Right forelimb (tissue), 1 donor: Measurements from ENCODE around the gene SLC38A10.

Experiments
- DNase-seq: peaks from one replicate; pipeline ENCODE4 v3.0.0-alpha.2; 2018

SLC38A10 gene

GRCh38 chr17:81295031-81295675 lies at the start of gene SLC38A10:
SLC38A10 (minus strand) TSS chr17:81295307; CDS start chr17:81294921, 386 bp downstream.
- DNase-seq: peak; percentile 95

GRCh38 chr17:81342269-81343070 lies 47.4 kb upstream of the SLC38A10 start:
- no peak for DNase-seq

DNA sequence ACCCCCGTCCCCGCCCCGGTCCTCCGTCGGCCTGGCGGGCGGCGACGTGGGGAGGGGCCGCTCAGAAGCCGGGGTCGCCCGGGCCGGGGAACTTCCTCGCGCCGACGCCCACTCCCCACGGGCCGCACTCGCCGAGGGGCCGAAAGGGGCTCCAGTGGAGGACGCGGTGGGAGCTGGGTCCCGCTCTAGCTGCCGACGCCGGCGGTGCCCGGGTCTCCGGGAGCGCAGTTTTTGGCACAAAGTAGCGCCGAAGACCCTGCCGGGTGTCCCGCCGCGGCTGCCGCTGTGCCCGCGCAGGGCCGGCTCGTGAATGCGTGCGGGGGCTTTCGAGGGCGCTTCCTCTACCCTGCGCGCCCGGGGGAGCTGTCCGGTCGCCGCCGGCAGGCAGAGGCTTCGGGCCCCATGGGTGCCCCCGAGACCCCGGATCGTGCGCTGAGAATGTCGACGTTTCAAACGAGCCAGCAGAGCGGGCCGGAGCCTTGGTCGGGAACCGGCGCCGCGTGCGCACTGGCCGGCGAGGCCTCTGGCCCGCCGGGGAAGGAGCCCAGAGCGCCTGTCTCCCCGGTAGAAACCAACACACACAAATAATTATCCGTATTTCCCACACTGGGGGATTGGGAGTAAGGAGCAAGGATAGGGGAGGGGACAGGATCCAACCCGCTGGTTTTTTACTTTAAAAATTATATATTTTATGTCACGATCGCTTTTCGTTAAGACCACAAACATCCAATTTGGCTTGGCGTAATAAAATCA lies 46.6 kb upstream of the SLC38A10 start:
- DNase-seq: no peak

DNA sequence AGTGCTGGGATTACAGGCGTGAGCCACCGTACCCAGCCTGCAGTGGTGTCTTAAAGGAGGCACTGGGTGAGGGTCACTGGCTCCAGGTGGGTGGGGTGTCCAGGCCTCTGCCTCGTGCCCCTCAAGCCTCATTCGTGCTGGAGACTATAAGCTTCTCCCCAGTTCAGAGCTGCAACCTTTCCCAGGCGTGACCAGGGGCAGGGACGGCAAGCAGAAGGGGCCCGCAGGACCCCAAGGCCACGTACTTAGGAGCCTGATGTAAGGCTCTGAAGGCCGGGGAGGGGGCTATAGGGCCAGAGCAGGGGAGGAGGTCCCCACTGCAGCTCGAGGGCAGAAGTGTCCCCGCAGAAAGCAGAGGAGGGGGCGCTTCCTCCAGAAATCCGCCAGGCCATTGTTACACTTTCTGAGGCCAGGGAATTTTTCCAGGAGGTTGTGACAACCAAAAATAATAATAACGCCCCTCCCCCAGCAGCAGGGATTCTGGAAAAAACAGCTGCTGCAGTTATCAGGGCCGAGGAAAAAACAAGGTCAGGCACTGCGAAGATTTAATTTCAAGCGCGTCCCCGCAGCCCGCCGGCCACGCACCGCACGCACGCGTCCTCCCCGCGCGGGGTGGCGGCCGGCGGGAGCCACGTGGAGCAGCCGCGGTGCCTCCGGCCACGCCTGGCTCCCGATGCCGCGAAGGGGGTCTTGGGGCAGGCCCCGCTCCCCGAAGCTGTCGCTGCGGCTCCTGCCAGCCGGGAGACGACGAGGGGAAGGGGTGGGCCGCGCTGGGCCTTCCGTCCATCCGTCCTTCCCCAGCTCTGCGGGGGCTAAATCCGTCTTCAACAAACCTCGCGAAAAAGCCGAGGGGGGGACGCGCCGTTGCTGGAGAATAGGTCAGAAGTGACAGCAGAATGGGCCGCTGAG lies 45.8 kb upstream of the SLC38A10 start:
- DNase-seq: peak; percentile 77

DNA sequence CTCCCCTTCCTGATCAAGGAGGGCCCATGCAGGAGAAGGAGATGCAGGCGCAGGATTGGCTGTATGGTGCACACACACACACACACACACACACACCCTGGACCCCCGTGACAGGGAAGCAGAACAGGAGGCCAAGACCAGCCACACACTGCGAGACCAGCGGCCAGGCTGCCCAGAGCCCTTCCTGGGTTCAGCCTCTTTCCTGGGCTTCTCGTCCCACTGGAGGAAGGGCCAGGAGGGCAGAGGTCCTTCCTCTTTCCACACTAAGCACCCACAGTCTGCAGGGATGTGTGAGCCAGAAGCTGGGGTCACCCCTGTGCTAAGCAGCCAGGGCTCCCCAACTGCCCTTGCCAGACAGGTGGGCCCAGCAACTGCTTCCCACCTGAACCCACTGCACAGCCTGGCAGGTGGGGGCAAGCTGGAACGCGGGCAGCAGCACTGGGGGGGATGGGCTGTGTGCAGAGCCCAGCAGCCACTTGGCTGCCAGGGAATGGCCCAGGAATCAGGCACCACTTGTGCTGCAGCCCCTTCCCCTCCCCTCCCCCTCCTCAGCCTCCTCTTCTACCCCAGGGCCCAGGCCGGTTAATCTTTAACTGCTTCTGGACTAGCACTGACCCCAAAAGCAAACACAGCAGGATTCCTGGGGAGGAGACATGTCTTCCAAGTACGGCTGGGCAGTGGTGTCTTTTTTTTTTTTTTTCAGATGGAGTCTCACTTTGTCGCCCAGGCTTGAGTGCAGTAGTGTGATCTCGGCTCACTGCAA lies 44.6 kb upstream of the SLC38A10 start:
- peak; percentile 40 for DNase-seq

GRCh38 chr17:81339191-81339533 lies 44.1 kb upstream of the SLC38A10 start:
- no peak for DNase-seq

DNA sequence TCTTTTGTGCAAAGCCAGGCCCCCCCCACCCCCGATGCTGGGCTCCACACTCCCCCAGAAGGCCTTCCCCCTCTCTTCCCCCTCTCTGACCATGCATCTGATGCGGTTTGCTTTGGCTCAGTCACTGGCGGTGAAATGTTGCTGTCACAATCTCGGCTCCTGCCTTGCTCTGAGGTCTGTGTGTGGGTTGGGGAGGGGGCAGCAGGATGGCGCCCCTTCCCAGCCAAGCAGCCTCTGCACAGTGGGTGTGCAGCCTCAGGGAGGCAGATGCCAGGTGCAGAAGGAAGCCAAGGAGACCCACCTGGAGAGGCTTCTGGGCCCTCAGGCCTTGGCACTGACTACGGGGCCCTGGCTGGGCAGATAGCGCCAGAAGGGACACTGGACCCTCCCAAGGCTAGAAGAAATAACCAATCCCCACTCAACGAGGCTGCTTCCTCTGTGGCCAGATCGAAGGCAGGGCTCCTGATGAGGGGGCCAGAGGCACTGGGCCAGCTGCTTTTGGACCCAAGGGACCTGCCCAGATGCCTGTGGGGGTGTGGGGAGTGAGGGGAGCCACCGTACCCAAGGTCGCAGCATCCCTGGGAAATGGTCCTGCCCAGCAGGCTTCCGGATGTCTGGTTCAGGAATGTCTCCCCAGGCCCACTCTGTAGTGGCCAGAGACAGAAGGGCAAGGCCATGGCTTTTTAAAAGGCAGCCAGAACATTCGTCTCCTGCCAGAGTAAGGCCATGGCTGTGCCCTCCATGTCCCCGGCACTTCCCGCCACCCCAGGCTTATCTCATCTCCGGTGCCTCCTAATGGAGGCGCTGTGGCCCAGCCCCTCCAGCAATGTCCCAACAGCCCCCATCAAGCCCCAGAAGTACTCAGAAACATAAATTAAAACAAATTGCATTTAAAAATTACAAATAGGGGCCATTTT lies 43.4 kb upstream of the SLC38A10 start:
- DNase-seq: peak; percentile 53

DNA sequence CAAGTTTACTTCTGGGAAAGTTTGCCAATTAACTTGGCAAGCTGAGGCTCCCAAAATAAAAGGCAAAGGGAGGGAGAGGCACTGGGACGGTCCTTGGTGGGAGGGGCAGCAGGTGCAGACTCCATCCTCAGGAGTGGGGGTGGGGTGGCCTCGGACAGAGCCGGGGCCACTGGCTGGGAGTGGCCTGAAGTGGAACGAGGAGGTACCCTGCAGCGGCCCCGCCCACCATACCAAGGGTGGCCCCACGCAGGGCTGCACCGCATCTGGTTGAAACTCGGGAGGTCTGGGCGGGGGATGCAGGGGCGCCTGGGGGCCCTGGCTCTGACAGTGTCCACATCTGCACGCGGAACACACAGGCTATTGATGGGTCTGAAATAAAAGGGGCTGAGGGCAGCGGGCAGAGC lies 42.4 kb upstream of the SLC38A10 start:
- DNase-seq: no peak

DNA sequence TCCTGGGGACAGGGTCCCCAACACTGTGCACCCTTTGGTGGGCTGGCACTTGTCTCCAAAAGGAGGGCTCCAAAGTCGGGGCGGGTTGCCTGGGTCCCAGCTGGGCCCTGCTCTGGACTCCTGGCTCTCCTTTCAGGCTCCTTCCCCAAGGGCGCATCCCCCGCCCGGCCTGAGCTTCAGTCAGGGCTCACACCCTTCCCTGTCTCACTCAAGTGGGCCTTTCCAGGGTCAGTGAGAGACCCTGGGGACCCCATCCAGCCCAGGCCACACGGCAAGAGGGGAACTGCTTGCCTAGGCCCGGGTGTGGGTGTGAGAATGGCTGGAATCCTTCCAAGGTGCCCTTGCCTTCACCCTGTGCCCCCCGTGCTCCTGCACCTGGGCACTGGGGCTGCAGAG lies 41.8 kb upstream of the SLC38A10 start:
- DNase-seq: no peak

- no peak for DNase-seq
Measured at GRCh38 chr17:81336296-81336929, 41.3 kb upstream of the SLC38A10 start.

DNA sequence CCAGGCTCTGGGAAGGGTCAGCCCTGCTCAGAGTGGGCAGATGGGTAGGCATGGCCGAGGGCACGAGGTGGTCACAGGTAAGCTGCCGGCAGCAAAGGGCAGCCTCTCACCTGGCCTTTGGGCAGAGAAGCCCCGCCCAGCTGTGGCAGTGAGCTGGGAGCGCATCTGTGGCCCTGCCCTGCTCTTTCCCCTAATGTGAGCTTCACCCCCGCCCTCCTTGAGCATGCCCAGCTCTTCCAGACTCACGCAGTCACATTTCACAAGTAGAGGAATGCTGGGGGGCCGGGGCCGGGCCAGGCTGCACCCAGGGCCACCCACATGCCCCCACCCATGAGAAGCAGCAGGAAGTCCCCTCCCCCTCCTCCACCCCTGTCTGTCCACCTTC lies 40.7 kb upstream of the SLC38A10 start:
- DNase-seq: no peak

DNA sequence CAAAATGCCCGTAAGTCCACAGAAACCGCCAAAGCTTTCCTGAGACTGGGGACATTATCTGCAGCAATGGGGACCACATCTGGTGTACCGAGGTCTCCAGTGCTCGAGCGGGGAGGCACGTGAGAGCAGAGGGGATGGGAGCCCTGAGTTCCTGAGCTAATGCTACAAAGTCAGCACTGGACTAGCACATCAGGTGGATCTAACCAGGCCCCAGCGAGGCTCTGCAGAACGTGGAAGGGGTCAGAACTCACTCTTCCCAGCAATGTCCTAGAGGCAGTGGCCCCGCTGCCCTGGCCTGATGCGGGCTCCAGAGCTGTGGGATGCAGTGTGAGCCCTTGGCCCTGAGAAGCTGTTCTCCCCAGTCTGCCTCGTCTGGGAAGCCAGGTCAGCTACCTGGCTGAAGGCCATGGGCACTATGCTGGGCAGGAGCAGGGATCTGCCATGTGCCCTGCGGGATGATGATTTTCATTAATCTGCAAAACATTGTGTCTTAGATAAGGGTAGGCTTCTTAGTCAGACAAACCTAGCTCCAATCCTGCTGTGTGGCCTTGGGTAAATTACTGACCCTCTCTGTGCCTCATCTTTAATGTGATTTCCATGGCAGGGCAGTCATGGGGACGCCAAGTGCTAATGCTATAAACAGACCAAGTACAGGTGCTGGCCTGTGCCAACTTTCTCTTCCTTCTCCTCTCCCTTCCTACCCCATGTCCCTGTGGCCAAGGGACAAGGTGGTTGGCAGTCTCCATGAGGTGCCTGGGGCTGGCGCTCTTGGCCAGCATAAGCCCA lies 40.1 kb upstream of the SLC38A10 start:
- DNase-seq: no peak

DNA sequence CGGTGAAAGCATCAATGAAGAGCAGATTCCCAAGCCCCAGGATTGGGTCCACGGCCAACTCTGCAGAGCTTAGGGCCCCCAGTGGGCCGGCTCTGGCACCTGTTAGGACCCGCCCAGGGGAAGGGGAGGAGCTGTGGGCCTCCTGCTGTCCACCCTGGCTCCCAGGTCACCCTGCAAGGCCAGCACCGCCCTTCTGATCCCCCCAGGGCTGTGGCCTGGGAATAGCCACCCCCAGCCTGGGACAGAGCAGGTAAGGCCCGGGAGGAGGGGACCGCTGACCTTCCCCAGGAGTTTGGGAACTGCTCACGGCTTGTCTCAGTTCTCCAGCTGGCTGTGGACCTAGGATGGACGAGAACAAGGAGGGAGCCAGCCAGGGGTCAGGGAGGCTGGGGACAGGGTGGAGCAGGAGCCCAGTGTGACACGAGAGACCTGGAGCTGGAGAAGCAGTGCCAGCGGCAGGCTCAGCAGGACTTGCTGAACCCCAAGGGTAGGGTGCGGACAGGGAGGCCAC lies 39.3 kb upstream of the SLC38A10 start:
- DNase-seq: peak; percentile 79

- no peak for DNase-seq
Measured at GRCh38 chr17:81333616-81334368, 38.7 kb upstream of the SLC38A10 start.

- no peak for DNase-seq
Measured at GRCh38 chr17:81332914-81333528, 37.9 kb upstream of the SLC38A10 start.

DNA sequence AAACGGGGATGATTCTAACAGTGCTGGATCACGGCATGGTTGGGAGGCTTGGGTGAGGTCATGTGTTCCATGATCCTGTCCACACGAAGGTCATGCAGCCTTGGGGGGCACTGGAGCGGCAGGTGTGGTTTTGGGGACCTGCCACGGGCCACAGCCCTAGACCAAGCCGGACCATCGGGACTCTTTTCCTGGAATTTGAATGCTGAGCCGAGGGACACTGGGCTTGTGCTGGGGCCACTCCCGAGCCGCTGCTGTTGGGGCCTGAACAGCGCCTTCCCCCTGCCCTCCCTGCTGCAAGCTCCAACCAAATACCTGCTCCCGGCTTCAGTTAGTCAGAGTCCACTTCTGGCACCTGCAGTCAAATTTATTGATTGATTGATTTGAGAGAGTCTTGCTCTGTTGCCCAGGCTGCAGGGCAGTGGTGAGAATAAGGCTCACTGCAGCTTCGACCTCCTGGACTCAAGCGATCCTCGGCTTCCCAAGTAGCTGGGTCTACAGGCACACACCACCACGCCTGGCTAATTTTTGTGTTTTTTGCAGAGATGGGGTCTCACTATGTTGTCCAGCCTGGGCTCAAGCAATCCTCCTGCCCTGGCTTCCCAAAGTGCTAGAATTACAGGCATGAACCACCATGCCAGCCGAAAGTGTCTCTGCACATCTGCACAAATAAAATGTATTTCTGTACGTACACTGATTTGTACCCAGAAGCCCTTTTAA lies 37.2 kb upstream of the SLC38A10 start:
- DNase-seq: no peak

GRCh38 chr17:81331527-81332043 lies 36.5 kb upstream of the SLC38A10 start:
- no peak for DNase-seq
